ENCODE measurements around the gene MKLN1. TPM values are rescaled to one million over a fixed set of nuclear protein-coding genes. Genes with fewer than 3 reads are reported as not detected.

Gene MKLN1
- total RNA-seq, 1 experiment from 2014 or later: 34.3 TPM

DNA sequence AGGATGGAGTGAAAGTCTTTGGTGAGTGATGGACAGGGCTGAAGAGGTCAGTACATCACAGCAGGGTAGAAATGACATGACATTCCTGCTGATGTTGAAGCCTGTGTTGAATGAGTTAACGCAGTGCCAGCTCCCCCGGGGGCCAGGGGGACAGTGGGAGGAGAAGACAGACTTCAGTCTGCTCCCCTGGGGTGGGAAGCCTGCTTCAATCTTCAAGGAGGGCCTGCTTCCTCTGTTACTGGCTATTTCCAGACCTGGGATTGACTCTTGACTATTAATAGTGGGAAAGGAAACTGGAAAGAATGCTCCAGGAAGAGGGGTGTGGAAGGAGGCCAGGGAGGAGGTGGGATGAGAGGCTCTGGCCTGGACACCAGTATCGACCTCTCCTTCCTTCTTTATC lies 201.5 kb downstream of the MKLN1 start:
- no peak overlapping the region for H3K14ac ChIP-seq (ENCODE audit: insufficient read depth, low read length)
- H3K18ac ChIP-seq (ENCODE audit: insufficient read length, low read depth, low read length): no peak overlapping the region
- no peak overlapping the region for H2AK5ac ChIP-seq (ENCODE audit: insufficient read length, low read length)
- DNase-seq: no peak
- no peaks in the 10 kb centered on the region for H3K23me2 ChIP-seq (ENCODE audit: insufficient read length, low read depth, low read length, poor library complexity, severe bottlenecking)
- Mint-ChIP-seq H3K9me3 (no peaks in the 10 kb centered on the region), H3K4me1 (peaks cover 72 to 80% of the 10 kb centered on the region in 2 experiments), H3K27me3 (ENCODE audit: low read depth) (no peaks in the 10 kb centered on the region), H3K36me3 (ENCODE audit: insufficient read depth in 1 of 3, low read depth in 3 of 3) (peaks cover 44 to 71% (median 62%) of the 10 kb centered on the region in 3 experiments), H3K27ac (peak overlapping the region in 1 of 3 experiments; percentile 76; a peak in 4 of 7 replicates), H3K4me3 (0 out of 5 replicates have a peak overlapping the region, but pooled peaks of 1 of the 2 experiments have one; percentile 34)
- no peak overlapping the region for H4K5ac ChIP-seq (ENCODE audit: insufficient read length, low read depth, low read length)
- H2BK20ac ChIP-seq (ENCODE audit: low read depth, low read length, poor library complexity, severe bottlenecking): no peak overlapping the region
- H3K27ac ChIP-seq (ENCODE audit: insufficient read length, low read depth, low read length): no peak overlapping the region
- H2BK120ac ChIP-seq (ENCODE audit: low read depth, low read length, poor library complexity, severe bottlenecking): no peak overlapping the region
- no peak overlapping the region for H2BK15ac ChIP-seq (ENCODE audit: low read depth, low read length)
- H3K9me3 ChIP-seq (ENCODE audit: control insufficient read depth, low read depth, low read length): no peaks in the 10 kb centered on the region
- H3K23ac ChIP-seq (ENCODE audit: insufficient read length, low read depth, low read length): no peak overlapping the region
- no peak overlapping the region for H2BK5ac ChIP-seq (ENCODE audit: insufficient read length, low read length)
- no peak overlapping the region for H2AFZ ChIP-seq (ENCODE audit: low read length)
- no CpG with 5 or more reads among the region's 3 CpGs for WGBS (ENCODE audit: extremely low coverage, insufficient read length, low lambda C conversion rate)
- H3T11ph ChIP-seq (ENCODE audit: low read length): no peak overlapping the region
- H3K27me3 ChIP-seq (ENCODE audit: insufficient read depth, low read length): no peaks in the 10 kb centered on the region
- no peak overlapping the region for H4K91ac ChIP-seq (ENCODE audit: insufficient read length, low read depth, low read length)
- TF ChIP-seq, protein P1, sequence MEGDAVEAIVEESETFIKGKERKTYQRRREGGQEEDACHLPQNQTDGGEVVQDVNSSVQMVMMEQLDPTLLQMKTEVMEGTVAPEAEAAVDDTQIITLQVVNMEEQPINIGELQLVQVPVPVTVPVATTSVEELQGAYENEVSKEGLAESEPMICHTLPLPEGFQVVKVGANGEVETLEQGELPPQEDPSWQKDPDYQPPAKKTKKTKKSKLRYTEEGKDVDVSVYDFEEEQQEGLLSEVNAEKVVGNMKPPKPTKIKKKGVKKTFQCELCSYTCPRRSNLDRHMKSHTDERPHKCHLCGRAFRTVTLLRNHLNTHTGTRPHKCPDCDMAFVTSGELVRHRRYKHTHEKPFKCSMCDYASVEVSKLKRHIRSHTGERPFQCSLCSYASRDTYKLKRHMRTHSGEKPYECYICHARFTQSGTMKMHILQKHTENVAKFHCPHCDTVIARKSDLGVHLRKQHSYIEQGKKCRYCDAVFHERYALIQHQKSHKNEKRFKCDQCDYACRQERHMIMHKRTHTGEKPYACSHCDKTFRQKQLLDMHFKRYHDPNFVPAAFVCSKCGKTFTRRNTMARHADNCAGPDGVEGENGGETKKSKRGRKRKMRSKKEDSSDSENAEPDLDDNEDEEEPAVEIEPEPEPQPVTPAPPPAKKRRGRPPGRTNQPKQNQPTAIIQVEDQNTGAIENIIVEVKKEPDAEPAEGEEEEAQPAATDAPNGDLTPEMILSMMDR (conservative IDR thresholded peaks at IDR 0.05): no peak
- H3K4ac ChIP-seq (ENCODE audit: low read depth, low read length): no peak overlapping the region
- H3K4me1 ChIP-seq (ENCODE audit: insufficient read depth, low read length): peaks cover 13% of the 10 kb centered on the region; the same call in 1 of the 2 replicates
- H3K56ac ChIP-seq (ENCODE audit: insufficient read length, low read depth, low read length): no peak overlapping the region
- no peak overlapping the region for H4K8ac ChIP-seq (replicated peaks; ENCODE audit: insufficient read length, low read depth, low read length)
- no peak overlapping the region for H2BK12ac ChIP-seq (ENCODE audit: insufficient read length, low read depth, low read length)
- peaks cover 80% of the 10 kb centered on the region for H3K79me2 ChIP-seq (ENCODE audit: insufficient read depth, low read length)
- no peak overlapping the region for H3K4me2 ChIP-seq (ENCODE audit: insufficient read depth, insufficient read length, low read length)
- no peaks in the 10 kb centered on the region for H4K20me1 ChIP-seq (ENCODE audit: control insufficient read depth, insufficient read depth, insufficient read length)
- H3K79me1 ChIP-seq (ENCODE audit: insufficient read depth, low read depth, low read length, poor library complexity, severe bottlenecking): no peaks in the 10 kb centered on the region
- H3K9ac ChIP-seq (ENCODE audit: extremely low read depth, insufficient read length, low read length): no peak overlapping the region
